ENCODE measurements around the gene RHBDD3.

GRCh38 chr22:29312218-29313125 is 44.7 kb upstream of the RHBDD3 start:
- TF ChIP-seq POLR2A (IDR thresholded peaks at IDR 0.05): no peak
- TF ChIP-seq, protein P1, sequence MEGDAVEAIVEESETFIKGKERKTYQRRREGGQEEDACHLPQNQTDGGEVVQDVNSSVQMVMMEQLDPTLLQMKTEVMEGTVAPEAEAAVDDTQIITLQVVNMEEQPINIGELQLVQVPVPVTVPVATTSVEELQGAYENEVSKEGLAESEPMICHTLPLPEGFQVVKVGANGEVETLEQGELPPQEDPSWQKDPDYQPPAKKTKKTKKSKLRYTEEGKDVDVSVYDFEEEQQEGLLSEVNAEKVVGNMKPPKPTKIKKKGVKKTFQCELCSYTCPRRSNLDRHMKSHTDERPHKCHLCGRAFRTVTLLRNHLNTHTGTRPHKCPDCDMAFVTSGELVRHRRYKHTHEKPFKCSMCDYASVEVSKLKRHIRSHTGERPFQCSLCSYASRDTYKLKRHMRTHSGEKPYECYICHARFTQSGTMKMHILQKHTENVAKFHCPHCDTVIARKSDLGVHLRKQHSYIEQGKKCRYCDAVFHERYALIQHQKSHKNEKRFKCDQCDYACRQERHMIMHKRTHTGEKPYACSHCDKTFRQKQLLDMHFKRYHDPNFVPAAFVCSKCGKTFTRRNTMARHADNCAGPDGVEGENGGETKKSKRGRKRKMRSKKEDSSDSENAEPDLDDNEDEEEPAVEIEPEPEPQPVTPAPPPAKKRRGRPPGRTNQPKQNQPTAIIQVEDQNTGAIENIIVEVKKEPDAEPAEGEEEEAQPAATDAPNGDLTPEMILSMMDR (IDR thresholded peaks at IDR 0.05): no peak
